ENCODE measurements around the gene SV2C. TPM values are rescaled to one million over a fixed set of nuclear protein-coding genes. Genes with fewer than 3 reads are reported as not detected.

The SV2C gene
- total RNA-seq, 1 donor from 2014 or later: 0.32 TPM

DNA sequence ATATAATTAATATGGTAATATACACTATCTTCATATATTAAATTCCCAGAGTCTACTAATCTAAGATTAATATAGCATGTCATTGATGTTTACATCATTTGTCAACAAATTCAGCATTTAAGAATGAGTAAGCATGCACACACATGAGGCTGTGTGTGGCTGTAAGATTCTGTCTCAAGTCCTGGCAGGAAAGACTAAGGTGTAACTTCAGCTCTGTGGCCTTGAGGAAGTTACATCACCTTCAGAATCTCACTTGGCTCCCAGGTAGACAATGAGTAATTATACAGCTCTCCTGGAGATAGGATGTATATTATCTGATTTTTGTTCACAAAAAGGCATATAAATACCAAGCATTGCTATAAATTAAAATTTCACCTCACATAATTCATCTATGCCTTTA lies 200.5 kb downstream of the SV2C start:
- intact Hi-C loops (cut with DNase I): no loop called here

DNA sequence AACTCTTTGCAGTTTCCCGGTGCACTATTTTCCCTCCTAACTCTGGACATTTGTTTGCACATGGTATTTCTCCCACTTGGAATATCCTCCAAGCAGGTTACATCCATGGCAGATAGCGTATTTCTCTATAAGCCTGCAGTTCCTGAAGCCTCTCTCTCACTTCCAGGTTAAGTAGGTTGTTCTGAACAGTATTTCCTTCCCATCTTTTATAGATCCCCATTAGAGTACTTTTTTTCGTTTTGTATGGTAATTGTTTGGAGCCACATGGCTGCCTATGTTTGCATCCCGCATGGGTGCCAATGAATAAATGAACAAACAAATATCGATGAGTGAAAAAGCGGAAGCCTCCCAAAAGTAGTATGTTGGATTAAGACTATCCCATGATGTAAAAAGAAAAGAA lies 206.5 kb downstream of the SV2C start:
- ATAC-seq (no peak), DNase-seq (no peak)
- TF ChIP-seq CTCF (IDR thresholded peaks at IDR 0.05): no peak
- intact Hi-C loops (cut with DNase I): no loop called here
- Histone ChIP-seq H3K36me3 (no peaks in the 10 kb centered on the region), H3K4me3 (no peak overlapping the region), H3K9me3 (no peaks in the 10 kb centered on the region), H3K27me3 (no peaks in the 10 kb centered on the region), H3K27ac (no peak overlapping the region), H3K4me1 (no peaks in the 10 kb centered on the region)

More for the DNA sequence above, 200.5 kb downstream of the SV2C start:
- no peak for TF ChIP-seq CTCF (IDR thresholded peaks at IDR 0.05)
- Histone ChIP-seq H3K27me3 (no peaks in the 10 kb centered on the region), H3K36me3 (no peaks in the 10 kb centered on the region), H3K4me1 (no peaks in the 10 kb centered on the region), H3K27ac (no peak overlapping the region), H3K9me3 (no peaks in the 10 kb centered on the region), H3K4me3 (no peak overlapping the region)
- DNase-seq: no peak
- no peak for ATAC-seq

DNA sequence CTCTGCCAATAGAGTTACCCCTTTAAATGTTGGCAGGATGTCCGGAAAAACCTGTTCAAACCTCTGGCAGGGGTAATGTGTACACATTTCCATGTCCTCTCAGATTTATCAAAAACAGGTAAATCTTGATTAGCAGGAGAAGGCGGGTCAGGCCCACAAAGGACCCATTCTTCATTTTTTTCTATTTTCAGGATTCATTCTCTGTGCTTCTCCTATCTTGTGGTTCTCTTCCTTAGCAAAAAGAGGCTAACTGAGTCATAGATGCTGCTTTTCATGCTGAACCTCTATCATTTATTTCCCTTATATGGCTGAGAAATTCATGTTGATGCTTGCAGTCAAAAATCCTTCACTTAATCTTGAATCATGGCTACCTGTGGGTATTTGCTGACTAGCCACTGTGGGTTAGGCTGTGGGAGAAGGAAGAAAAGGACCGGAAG lies 207.2 kb downstream of the SV2C start:
- Histone ChIP-seq H3K36me3 (no peaks in the 10 kb centered on the region), H3K4me3 (no peak overlapping the region), H3K4me1 (no peaks in the 10 kb centered on the region), H3K27me3 (no peaks in the 10 kb centered on the region), H3K9me3 (no peaks in the 10 kb centered on the region), H3K27ac (no peak overlapping the region)
- TF ChIP-seq CTCF (IDR thresholded peaks at IDR 0.05): no peak
- no peak for DNase-seq
- intact Hi-C loops (cut with DNase I): no loop called here
- no peak for ATAC-seq

- intact Hi-C loops (cut with DNase I): no loop called here
- DNase-seq (no peak), ATAC-seq (no peak)
- no peak for TF ChIP-seq CTCF (IDR thresholded peaks at IDR 0.05)
- no peaks in the 10 kb centered on the region for H3K9me3 ChIP-seq
- no peaks in the 10 kb centered on the region for H3K36me3 ChIP-seq
- no peaks in the 10 kb centered on the region for H3K4me1 ChIP-seq
- no peak overlapping the region for H3K27ac ChIP-seq
- no peaks in the 10 kb centered on the region for H3K27me3 ChIP-seq
- no peak overlapping the region for H3K4me3 ChIP-seq
Observed at GRCh38 chr5:76291305-76292077, 208.3 kb downstream of the SV2C start.

DNA sequence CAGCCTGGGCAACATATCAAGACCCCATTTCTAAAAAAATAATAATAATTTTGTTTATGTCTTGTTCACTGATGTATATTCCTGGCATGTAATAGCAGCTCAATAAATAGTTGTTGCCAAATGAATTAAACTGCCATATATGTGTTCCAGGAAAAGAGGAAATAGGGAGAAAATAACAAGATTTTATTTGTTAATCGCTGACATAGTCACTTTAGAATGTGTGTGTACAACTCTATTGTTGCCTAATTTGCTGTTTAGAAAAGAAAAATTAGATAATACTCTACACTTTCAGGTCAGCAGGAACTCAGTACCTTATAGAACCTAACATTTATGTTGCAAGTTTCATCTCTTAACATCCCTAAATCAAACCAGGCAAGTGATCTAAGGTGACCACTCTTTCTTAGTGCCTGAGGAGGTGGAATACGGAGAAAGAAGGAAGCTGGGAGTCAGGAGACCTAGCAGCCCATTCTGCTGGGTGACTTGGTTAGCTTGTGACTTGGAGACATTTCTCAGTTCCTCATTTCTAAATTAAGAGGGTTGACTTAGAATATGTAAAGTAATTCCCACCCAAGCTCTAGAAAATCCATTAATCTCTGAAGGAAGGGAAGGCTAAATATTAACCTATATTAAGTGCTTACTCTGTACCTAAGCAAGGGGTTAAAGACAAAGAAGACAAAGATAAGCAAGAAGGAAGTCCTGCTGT lies 209.6 kb downstream of the SV2C start:
- DNase-seq (no peak), ATAC-seq (peak; percentile 87)
- no peaks in the 10 kb centered on the region for H3K27me3 ChIP-seq
- intact Hi-C loops (cut with DNase I): no loop called here
- no peak for TF ChIP-seq CTCF (IDR thresholded peaks at IDR 0.05)
- no peak overlapping the region for H3K27ac ChIP-seq
- H3K4me1 ChIP-seq: no peaks in the 10 kb centered on the region
- H3K9me3 ChIP-seq: no peaks in the 10 kb centered on the region
- H3K36me3 ChIP-seq: no peaks in the 10 kb centered on the region
- no peak overlapping the region for H3K4me3 ChIP-seq
